HG03457 (cell line): ENCODE results near the gene PRKAB1.

Source experiments
- ATAC-seq: cut with Tn5 transposase; IDR thresholded peaks from one replicate; pipeline ENCODE4 v1.9.1; 2021; ENCODE audit warnings: moderate number of reproducible peaks; ENCODE audit not compliant: unreplicated experiment

Gene PRKAB1

GRCh38 chr12:119660076-119660475 lies 7.9 kb upstream of the PRKAB1 start:
- no peak for ATAC-seq

GRCh38 chr12:119661882-119662281 lies 6.1 kb upstream of the PRKAB1 start:
- ATAC-seq: no peak

- no peak for ATAC-seq
Measured at GRCh38 chr12:119664642-119665041, 3.3 kb upstream of the PRKAB1 start.

GRCh38 chr12:119665164-119665929 lies 2.6 kb upstream of the PRKAB1 start:
- no peak for ATAC-seq

- no peak for ATAC-seq
Measured at GRCh38 chr12:119666226-119666795, 1.6 kb upstream of the PRKAB1 start.

- peak; percentile 25 for ATAC-seq
Measured at GRCh38 chr12:119666900-119667576, 895 bp upstream of the PRKAB1 start.

GRCh38 chr12:119668324-119668841 lies 450 bp downstream of the PRKAB1 start:
- ATAC-seq: no peak

- no peak for ATAC-seq
Measured at GRCh38 chr12:119669744-119670472, 2.0 kb downstream of the PRKAB1 start.

GRCh38 chr12:119671070-119671469 lies 3.1 kb downstream of the PRKAB1 start:
- ATAC-seq: no peak

GRCh38 chr12:119672194-119672593 lies 4.3 kb downstream of the PRKAB1 start:
- ATAC-seq: no peak

- no peak for ATAC-seq
Measured at GRCh38 chr12:119673634-119674033, 5.7 kb downstream of the PRKAB1 start.

GRCh38 chr12:119674560-119674959 lies 6.6 kb downstream of the PRKAB1 start:
- ATAC-seq: no peak

- no peak for ATAC-seq
Measured at GRCh38 chr12:119676022-119676421, 8.1 kb downstream of the PRKAB1 start.

GRCh38 chr12:119676573-119676972 lies 8.6 kb downstream of the PRKAB1 start:
- no peak for ATAC-seq

- no peak for ATAC-seq
Measured at GRCh38 chr12:119678459-119678858, 10.5 kb downstream of the PRKAB1 start.

GRCh38 chr12:119679081-119679480 lies 11.1 kb downstream of the PRKAB1 start:
- no peak for ATAC-seq

- ATAC-seq: no peak
Measured at GRCh38 chr12:119679490-119679889, 11.6 kb downstream of the PRKAB1 start.

- no peak for ATAC-seq
Measured at GRCh38 chr12:119681111-119681510, 13.2 kb downstream of the PRKAB1 start.

- peak; percentile 58 for ATAC-seq
Measured at GRCh38 chr12:119681728-119682638, 14.1 kb downstream of the PRKAB1 start.

- ATAC-seq: peak; percentile 12
Measured at GRCh38 chr12:119682639-119683252, 14.8 kb downstream of the PRKAB1 start.
